AG10803 (cell line): ENCODE data around the gene MSMP.

Experiments used
- DNase-seq: peaks from one replicate; pipeline ENCODE4 v3.0.0; 2010; ENCODE audit warnings: low read depth
- H3K4me3 ChIP-seq: 2 replicates; pipeline ENCODE4 v1.5.1; 2011; ENCODE audit warnings: mild to moderate bottlenecking, low read length, control low read depth
- CTCF ChIP-seq: conservative IDR thresholded peaks from 2 replicates; pipeline ENCODE4 v1.5.1; 2011; ENCODE audit warnings: mild to moderate bottlenecking, low read length, control low read depth, inconsistent platforms

MSMP gene

GRCh38 chr9:35793461-35793860 lies 39.4 kb upstream of the MSMP start:
- no peak for DNase-seq
- H3K4me3 ChIP-seq = peak overlapping the region; percentile 74
- no peak for TF ChIP-seq CTCF

DNA sequence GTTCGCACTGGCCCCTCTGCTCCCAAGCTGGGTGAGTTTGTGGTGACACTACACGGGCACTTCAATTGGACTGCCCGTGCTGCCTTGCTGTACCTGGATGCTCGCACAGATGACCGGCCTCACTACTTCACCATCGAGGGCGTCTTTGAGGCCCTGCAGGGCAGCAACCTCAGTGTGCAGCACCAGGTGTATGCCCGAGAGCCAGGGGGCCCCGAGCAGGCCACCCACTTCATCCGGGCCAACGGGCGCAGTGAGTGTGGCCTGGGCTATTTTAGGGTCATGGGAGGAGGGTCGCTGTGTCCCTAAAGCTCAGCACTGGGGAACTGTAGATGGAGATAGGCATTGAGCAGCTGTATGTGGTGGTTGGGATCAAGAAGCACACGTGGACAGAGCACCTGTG lies 38.8 kb upstream of the MSMP start:
- peak overlapping the region; percentile 74 for H3K4me3 ChIP-seq
- no peak for DNase-seq
- no peak for TF ChIP-seq CTCF

DNA sequence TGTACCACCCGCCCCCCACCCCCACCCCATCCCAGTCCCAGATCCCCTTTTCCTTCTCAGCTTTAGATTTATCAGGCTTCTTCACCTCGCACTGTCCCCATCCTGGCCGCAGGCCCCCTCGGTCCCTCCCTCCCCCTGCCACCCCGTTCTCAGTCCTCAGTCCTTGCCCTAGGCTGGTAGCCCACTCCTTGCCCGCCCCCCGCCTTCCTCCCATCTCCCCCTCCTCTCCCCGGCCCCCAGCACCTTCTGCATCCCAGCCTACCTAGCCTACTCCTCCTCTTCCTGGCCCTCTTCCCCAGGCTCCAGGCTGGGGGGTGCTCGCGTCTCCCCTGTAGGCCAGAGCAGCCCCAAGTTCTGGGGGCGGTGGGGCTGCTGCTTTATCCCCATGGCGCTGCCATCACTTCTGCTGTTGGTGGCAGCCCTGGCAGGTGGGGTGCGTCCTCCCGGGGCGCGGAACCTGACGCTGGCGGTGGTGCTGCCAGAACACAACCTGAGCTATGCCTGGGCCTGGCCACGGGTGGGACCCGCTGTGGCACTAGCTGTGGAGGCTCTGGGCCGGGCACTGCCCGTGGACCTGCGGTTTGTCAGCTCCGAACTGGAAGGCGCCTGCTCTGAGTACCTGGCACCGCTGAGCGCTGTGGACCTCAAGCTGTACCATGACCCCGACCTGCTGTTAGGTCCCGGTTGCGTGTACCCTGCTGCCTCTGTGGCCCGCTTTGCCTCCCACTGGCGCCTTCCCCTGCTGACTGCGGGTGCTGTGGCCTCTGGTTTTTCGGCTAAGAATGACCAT lies 38.1 kb upstream of the MSMP start:
- DNase-seq = no peak
- no peak for TF ChIP-seq CTCF
- H3K4me3 ChIP-seq = peak overlapping the region; percentile 74

DNA sequence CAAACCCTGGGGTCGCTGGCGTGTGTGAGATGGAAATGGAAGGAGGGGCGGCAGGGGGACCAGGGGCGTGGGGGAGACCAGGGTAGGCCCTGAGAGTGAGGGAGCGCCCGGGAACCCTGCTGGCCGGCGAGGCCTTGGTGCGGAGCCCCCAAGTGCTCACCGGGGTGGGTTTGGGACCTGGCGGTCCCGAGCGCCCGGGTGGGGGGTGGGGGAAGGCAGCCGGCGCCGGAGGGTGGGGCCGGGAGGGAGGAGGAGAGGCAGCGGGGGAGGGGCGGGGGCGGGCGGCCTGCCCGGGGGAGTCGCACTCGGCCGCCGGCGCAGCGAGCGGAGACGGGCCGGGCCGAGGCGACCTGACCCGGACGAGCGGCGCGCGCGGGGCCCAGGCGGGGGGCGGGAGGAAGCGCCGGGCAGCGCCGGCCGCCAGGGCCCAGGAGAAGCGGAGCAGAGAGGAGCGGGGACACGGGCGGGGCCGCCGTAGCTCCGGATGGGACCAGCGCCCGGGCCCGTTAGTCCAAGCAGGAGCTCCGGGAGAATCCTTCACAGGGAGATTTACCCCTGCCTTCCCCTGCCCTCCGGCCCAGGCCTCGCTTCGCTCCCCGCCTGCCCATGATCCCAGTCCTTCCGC lies 37.3 kb upstream of the MSMP start, which contains the start of gene NPR2:
Gene NPR2, plus strand, starts transcription at position 295 of the 625 bp plus-strand sequence. CDS start 818 bp downstream, outside the sequence.
- H3K4me3 ChIP-seq = peak within 1 kb of the TSS; percentile 74
- DNase-seq = peak; percentile 39

GRCh38 chr9:35790385-35791296 lies 36.6 kb upstream of the MSMP start:
- TF ChIP-seq CTCF = peak; percentile 91
- DNase-seq = peak; percentile 83
- peak overlapping the region; percentile 41 for H3K4me3 ChIP-seq

More for the DNA sequence above, 37.3 kb upstream of the MSMP start, which contains the start of gene NPR2:
- no peak for TF ChIP-seq CTCF

GRCh38 chr9:35790025-35790384 lies 35.9 kb upstream of the MSMP start:
- DNase-seq = no peak
- no peak for TF ChIP-seq CTCF
- H3K4me3 ChIP-seq = no peak overlapping the region
